Retinal pigment epithelial cell (primary cell): ENCODE data around the gene IRF3.

Source experiments
- DNase-seq: peaks from one replicate; pipeline ENCODE4 v3.0.0-alpha.2; 2010; ENCODE audit warnings: low read depth
- H3K4me3 ChIP-seq: 2 replicates; pipeline ENCODE4 v1.5.1; 2011; ENCODE audit warnings: mild to moderate bottlenecking, low read length, control low read depth, moderate library complexity
- TF ChIP-seq, protein P1 (sequence below): conservative IDR thresholded peaks from 2 replicates; pipeline ENCODE4 v1.5.1; 2011; ENCODE audit warnings: low read depth, low read length, control low read depth, inconsistent platforms

IRF3 gene, protein sequence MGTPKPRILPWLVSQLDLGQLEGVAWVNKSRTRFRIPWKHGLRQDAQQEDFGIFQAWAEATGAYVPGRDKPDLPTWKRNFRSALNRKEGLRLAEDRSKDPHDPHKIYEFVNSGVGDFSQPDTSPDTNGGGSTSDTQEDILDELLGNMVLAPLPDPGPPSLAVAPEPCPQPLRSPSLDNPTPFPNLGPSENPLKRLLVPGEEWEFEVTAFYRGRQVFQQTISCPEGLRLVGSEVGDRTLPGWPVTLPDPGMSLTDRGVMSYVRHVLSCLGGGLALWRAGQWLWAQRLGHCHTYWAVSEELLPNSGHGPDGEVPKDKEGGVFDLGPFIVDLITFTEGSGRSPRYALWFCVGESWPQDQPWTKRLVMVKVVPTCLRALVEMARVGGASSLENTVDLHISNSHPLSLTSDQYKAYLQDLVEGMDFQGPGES

DNA sequence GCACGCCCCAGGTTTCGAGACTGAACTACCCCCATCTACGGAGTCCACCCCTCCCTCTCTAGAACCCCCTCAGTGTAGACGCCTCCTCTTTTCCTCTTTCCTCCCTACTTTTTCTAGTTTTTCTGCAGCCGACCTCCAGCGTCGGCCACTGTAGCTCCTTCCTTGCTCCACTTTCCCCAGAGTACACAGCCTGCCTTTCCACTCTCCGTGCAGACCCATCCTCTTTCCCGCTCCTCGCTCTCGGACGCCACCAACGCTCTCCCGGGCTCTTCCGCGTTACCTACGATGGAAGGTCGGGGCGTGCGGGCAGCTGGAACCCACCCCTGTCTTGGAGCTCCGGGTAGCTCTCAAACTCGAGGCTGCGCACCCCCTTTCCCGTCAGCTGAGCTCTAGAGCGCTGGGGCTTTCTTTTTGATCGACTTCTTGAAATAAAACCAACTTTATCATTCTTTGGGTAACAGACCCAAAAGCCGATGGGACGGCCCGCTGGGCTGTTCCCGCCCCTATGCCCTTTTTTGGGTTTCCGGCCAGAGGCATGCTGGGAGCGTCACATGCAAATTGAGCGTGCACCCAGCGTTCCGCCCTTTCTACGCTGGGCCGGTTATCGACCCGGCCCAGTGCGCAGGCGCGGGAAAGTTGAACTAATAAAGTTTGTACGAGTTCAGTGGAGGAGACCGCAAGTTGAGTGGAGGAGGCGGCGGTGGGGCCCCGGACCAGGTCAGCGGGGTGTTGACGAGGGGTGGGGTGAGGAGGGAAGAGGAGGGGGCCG is at the start of gene IRF3, which contains the start of gene BCL2L12:
IRF3 (minus strand) TSS at position 507 of the 769 bp plus-strand sequence. CDS start 1,019 bp downstream, outside the sequence.
BCL2L12 (plus strand) TSS at position 583 of the 769 bp plus-strand sequence. CDS start 760 bp downstream, outside the sequence.
- DNase-seq = peak; percentile 76
- TF ChIP-seq, protein P1, sequence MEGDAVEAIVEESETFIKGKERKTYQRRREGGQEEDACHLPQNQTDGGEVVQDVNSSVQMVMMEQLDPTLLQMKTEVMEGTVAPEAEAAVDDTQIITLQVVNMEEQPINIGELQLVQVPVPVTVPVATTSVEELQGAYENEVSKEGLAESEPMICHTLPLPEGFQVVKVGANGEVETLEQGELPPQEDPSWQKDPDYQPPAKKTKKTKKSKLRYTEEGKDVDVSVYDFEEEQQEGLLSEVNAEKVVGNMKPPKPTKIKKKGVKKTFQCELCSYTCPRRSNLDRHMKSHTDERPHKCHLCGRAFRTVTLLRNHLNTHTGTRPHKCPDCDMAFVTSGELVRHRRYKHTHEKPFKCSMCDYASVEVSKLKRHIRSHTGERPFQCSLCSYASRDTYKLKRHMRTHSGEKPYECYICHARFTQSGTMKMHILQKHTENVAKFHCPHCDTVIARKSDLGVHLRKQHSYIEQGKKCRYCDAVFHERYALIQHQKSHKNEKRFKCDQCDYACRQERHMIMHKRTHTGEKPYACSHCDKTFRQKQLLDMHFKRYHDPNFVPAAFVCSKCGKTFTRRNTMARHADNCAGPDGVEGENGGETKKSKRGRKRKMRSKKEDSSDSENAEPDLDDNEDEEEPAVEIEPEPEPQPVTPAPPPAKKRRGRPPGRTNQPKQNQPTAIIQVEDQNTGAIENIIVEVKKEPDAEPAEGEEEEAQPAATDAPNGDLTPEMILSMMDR = no peak
- H3K4me3 ChIP-seq = peak within 1 kb of the TSS; percentile 88

DNA sequence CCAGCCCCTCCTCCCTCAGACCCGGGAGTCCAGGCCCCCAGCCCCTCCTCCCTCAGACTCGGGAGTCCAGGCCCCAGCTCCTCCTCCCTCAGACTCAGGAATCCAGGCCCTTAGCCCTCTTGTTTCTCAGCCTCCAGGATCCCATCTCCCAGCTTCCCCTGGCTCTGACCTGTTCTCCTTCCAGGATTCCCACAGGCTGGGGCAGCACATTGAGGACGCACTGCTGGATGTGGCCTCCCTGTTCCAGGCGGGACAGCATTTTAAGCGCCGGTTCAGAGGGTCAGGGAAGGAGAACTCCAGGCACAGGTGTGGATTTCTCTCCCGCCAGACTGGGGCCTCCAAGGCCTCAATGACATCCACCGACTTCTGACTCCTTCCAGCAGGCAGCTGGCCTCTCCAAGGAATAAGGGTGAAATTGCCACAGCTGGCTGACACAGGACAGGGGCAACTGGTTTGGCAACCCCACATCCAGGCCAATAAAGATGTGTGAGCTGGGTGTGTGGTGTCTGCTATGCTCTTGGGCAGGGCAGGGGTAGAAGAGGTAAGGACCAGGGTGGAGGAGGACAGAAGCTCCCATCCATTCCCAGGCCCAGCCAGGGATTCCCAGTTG is 47.7 kb upstream of the IRF3 start:
- H3K4me3 ChIP-seq = no peak overlapping the region
- no peak for DNase-seq
- TF ChIP-seq, protein P1 = no peak

DNA sequence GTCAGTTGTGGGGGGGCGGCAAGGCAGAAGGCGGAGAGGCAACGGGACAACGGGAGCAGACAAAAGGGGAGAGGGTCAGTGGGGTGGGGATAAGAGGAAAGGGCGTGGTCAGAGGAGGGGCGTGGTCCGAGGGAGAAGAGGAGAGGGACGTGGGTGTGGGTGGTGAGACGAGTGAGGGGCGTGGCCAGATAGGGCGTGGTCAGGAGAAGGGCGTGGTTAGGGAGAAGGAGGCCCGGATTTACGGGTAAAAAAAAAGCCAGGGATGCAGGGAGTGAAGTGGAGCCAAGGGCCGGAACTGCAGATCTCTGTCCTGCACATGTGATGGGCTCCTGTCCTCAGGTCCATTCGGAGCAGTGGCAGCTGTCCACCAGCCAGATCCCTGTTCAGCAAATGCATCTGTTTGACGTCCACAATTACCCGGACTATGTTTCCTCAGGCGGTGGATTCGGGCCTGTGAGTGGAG is 46.8 kb upstream of the IRF3 start:
- DNase-seq = no peak

DNA sequence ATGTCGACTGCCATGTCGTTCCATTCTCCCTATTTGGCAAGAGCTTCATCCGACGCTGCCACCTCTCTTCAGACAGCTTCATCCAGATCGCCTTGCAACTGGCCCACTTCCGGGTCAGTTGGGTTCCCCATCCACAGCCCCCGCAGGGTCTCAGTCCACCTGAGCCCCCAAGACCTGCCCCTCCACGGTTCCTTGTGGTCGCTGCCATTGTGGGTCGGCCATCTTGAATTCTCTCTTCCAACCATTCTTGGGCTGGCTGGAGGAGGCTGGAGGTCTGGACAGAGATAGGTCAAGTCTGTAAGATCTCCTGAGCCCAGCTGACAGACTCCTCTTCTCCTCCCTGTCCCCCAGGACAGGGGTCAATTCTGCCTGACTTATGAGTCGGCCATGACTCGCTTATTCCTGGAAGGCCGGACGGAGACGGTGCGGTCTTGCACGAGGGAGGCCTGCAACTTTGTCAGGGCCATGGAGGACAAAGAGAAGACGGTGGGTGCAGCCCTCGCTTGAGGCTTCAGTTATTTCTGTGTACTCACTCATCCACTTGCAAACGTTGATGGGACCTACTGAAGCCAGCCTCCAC is 44.8 kb upstream of the IRF3 start:
- no peak overlapping the region for H3K4me3 ChIP-seq
- TF ChIP-seq, protein P1 = no peak
- no peak for DNase-seq

More for the DNA sequence above, 46.8 kb upstream of the IRF3 start:
- TF ChIP-seq, protein P1 = no peak
- H3K4me3 ChIP-seq = no peak overlapping the region

- TF ChIP-seq, protein P1 = no peak
- no peak overlapping the region for H3K4me3 ChIP-seq
- no peak for DNase-seq
Observed at GRCh38 chr19:49705919-49706318, 40.3 kb upstream of the IRF3 start.

GRCh38 chr19:49704888-49705642 is 39.4 kb upstream of the IRF3 start:
- no peak for DNase-seq
- H3K4me3 ChIP-seq = no peak overlapping the region
- TF ChIP-seq, protein P1 = no peak
